ENCODE data around the gene LRRC25. TPM values are rescaled to one million over a fixed set of nuclear protein-coding genes. Genes with fewer than 3 reads are reported as not detected.
A peak's percentile ranks its signal among the peaks of the same experiment; 100 is the strongest.

Gene LRRC25
- total RNA-seq, 1 donor from 2014 or later: 0.08 TPM

GRCh38 chr19:18380843-18381242 is 16.6 kb downstream of the LRRC25 start:
- Histone ChIP-seq H3K27me3 (ENCODE audit: control insufficient read depth, insufficient read depth, low read length) (no peaks in the 10 kb centered on the region), H3K36me3 (ENCODE audit: control insufficient read depth, insufficient read depth, low read length) (no peaks in the 10 kb centered on the region), H3K4me3 (ENCODE audit: low read depth, low read length) (no peak overlapping the region)
- no peak for DNase-seq (ENCODE audit: low read depth)
- no peak for TF ChIP-seq CTCF (IDR thresholded peaks at IDR 0.05; ENCODE audit: insufficient read depth, low read length, poor library complexity, severe bottlenecking)

GRCh38 chr19:18379803-18380747 is 17.3 kb downstream of the LRRC25 start:
- DNase-seq (ENCODE audit: low read depth): no peak
- no peaks in the 10 kb centered on the region for H3K27me3 ChIP-seq (ENCODE audit: control insufficient read depth, insufficient read depth, low read length)
- TF ChIP-seq CTCF (IDR thresholded peaks at IDR 0.05; ENCODE audit: insufficient read depth, low read length, poor library complexity, severe bottlenecking): no peak

GRCh38 chr19:18377026-18377425 is 20.4 kb downstream of the LRRC25 start:
- no peak for TF ChIP-seq CTCF (IDR thresholded peaks at IDR 0.05; ENCODE audit: insufficient read depth, low read length, poor library complexity, severe bottlenecking)
- no peaks in the 10 kb centered on the region for H3K36me3 ChIP-seq (ENCODE audit: control insufficient read depth, insufficient read depth, low read length)
- no peak overlapping the region for H3K4me3 ChIP-seq (ENCODE audit: low read depth, low read length)
- no peaks in the 10 kb centered on the region for H3K27me3 ChIP-seq (ENCODE audit: control insufficient read depth, insufficient read depth, low read length)
- DNase-seq (ENCODE audit: low read depth): no peak

More at GRCh38 chr19:18379803-18380747, 17.3 kb downstream of the LRRC25 start:
- Histone ChIP-seq H3K4me3 (ENCODE audit: low read depth, low read length) (no peak overlapping the region), H3K36me3 (ENCODE audit: control insufficient read depth, insufficient read depth, low read length) (no peaks in the 10 kb centered on the region)

- Histone ChIP-seq H3K27me3 (ENCODE audit: control insufficient read depth, insufficient read depth, low read length) (no peaks in the 10 kb centered on the region), H3K36me3 (ENCODE audit: control insufficient read depth, insufficient read depth, low read length) (no peaks in the 10 kb centered on the region), H3K4me3 (ENCODE audit: low read depth, low read length) (no peak overlapping the region)
- DNase-seq (ENCODE audit: low read depth): peak; percentile 98
- no peak for TF ChIP-seq CTCF (IDR thresholded peaks at IDR 0.05; ENCODE audit: insufficient read depth, low read length, poor library complexity, severe bottlenecking)
These were observed 23.4 kb downstream of the LRRC25 start for GRCh38 chr19:18373892-18374629.

GRCh38 chr19:18373407-18373891 is 24.0 kb downstream of the LRRC25 start:
- TF ChIP-seq CTCF (IDR thresholded peaks at IDR 0.05; ENCODE audit: insufficient read depth, low read length, poor library complexity, severe bottlenecking): no peak
- Histone ChIP-seq H3K36me3 (ENCODE audit: control insufficient read depth, insufficient read depth, low read length) (no peaks in the 10 kb centered on the region), H3K4me3 (ENCODE audit: low read depth, low read length) (no peak overlapping the region), H3K27me3 (ENCODE audit: control insufficient read depth, insufficient read depth, low read length) (no peaks in the 10 kb centered on the region)
- DNase-seq (ENCODE audit: low read depth): no peak

Data from kidney epithelial cell (primary cell).